GM12864 (cell line): ENCODE results near the gene ITFG1.

Experiments used
- DNase-seq: peaks from one replicate; pipeline ENCODE4 v3.0.0-alpha.2; 2011; ENCODE audit warnings: low read depth
- H3K4me3 ChIP-seq: 2 replicates; pipeline ENCODE4 v1.5.1; 2011; ENCODE audit warnings: mild to moderate bottlenecking, low read depth, low read length, control low read depth
- CTCF ChIP-seq: IDR thresholded peaks from 2 replicates; pipeline ENCODE4 v1.5.1; 2011; ENCODE audit warnings: low read depth, mild to moderate bottlenecking, moderate library complexity, low read length, control low read depth, inconsistent platforms; ENCODE audit errors: missing control alignments

The ITFG1 gene

GRCh38 chr16:47308601-47309000 lies 152.3 kb downstream of the ITFG1 start:
- no peak for TF ChIP-seq CTCF
- no peak overlapping the region for H3K4me3 ChIP-seq
- DNase-seq = no peak

- DNase-seq = no peak
- TF ChIP-seq CTCF = no peak
- no peak overlapping the region for H3K4me3 ChIP-seq
These were observed 156.3 kb downstream of the ITFG1 start for GRCh38 chr16:47304563-47304962.

- no peak for TF ChIP-seq CTCF
- no peak overlapping the region for H3K4me3 ChIP-seq
- DNase-seq = no peak
These were observed 161.3 kb downstream of the ITFG1 start for GRCh38 chr16:47299587-47299986.

- no peak for DNase-seq
- no peak for TF ChIP-seq CTCF
- no peak overlapping the region for H3K4me3 ChIP-seq
These were observed 175.9 kb downstream of the ITFG1 start for GRCh38 chr16:47284999-47285398.

GRCh38 chr16:47278306-47278970 lies 182.4 kb downstream of the ITFG1 start:
- no peak for DNase-seq
- no peak for TF ChIP-seq CTCF
- no peak overlapping the region for H3K4me3 ChIP-seq

- no peak for DNase-seq
- H3K4me3 ChIP-seq = no peak overlapping the region
- no peak for TF ChIP-seq CTCF
These were observed 184.3 kb downstream of the ITFG1 start for GRCh38 chr16:47276522-47276921.

GRCh38 chr16:47262938-47263337 lies 197.9 kb downstream of the ITFG1 start:
- no peak for DNase-seq
- no peak for TF ChIP-seq CTCF
- H3K4me3 ChIP-seq = no peak overlapping the region
